Measurements from ENCODE around the gene HAND1. TPM values are rescaled to one million over a fixed set of nuclear protein-coding genes. Genes with fewer than 3 reads are reported as not detected.

Gene HAND1
- total RNA-seq, 1 experiment from 2014 or later: not detected

DNA sequence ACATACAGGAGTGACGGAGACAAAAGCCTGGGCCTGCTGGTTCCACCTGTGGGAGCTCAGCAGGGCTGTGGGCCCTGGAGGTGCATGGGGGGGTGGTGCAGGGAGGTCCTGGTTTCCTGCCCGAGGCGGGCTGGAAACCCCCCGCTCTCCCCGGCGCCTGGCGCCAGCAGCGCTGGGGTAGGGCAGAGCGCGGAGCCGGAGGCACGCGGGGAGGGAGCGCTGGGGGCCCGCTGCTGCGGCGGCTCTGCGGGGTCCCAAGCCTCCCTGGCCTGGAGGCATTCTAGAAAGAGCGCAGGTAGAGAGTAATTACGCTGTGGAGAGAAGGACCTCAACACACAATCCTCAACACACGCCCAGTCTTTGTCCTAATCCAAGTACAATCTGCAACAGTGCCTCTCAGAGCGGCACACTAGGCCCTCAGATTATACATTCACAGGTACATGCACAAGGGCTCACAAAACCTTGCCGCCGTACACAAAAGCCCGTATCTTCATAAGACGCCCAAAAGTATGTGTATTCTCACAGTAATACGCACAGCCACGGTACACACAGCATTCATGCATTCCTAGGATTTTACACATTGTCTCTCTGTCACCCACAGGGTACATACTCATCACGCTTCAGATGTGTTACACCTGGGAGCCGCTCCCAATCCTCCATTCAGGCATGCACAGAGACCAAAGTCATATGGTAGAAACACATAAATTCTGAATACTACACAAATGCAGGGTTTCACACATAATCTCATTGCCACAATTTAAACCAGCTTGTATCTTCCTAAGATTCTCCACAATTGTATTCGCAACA lies 2.1 kb upstream of the HAND1 start:
- no peaks in the 10 kb centered on the region for H3K36me3 ChIP-seq (ENCODE audit: insufficient read depth, low read length)
- H2AFZ ChIP-seq (ENCODE audit: low read length): no peak overlapping the region
- no peaks in the 10 kb centered on the region for H3K27me3 ChIP-seq (ENCODE audit: low read length)
- H4K20me1 ChIP-seq (ENCODE audit: insufficient read depth, low read depth, low read length): no peaks in the 10 kb centered on the region
- H3K4me2 ChIP-seq (ENCODE audit: low read depth, low read length, poor library complexity, severe bottlenecking): no peak overlapping the region
- no peak for DNase-seq
- no peak overlapping the region for H3K9ac ChIP-seq (ENCODE audit: low read length)
- H3K9me3 ChIP-seq (ENCODE audit: low read length): no peaks in the 10 kb centered on the region
- H3K9me2 ChIP-seq (replicated peaks; ENCODE audit: insufficient read depth, low read length): no peaks in the 10 kb centered on the region
- no peak overlapping the region for H3K27ac ChIP-seq (ENCODE audit: low read length)
- H3K4me1 ChIP-seq (ENCODE audit: low read length): no peaks in the 10 kb centered on the region
- no peak overlapping the region for H3K4me3 ChIP-seq (ENCODE audit: low read length)
- H3K79me2 ChIP-seq (ENCODE audit: low read length): no peaks in the 10 kb centered on the region

GRCh38 chr5:154479160-154479943 lies 1.3 kb upstream of the HAND1 start:
- no peaks in the 10 kb centered on the region for H3K9me3 ChIP-seq (ENCODE audit: low read length)
- H3K27me3 ChIP-seq (ENCODE audit: low read length): no peaks in the 10 kb centered on the region
- DNase-seq: no peak
- H3K9me2 ChIP-seq (replicated peaks; ENCODE audit: insufficient read depth, low read length): no peaks in the 10 kb centered on the region
- H3K27ac ChIP-seq (ENCODE audit: low read length): no peak overlapping the region
- no peak overlapping the region for H3K4me2 ChIP-seq (ENCODE audit: low read depth, low read length, poor library complexity, severe bottlenecking)
- H3K9ac ChIP-seq (ENCODE audit: low read length): no peak overlapping the region
- no peaks in the 10 kb centered on the region for H3K4me1 ChIP-seq (ENCODE audit: low read length)
- no peaks in the 10 kb centered on the region for H3K36me3 ChIP-seq (ENCODE audit: insufficient read depth, low read length)
- no peaks in the 10 kb centered on the region for H4K20me1 ChIP-seq (ENCODE audit: insufficient read depth, low read depth, low read length)
- H2AFZ ChIP-seq (ENCODE audit: low read length): no peak overlapping the region
- H3K79me2 ChIP-seq (ENCODE audit: low read length): no peaks in the 10 kb centered on the region
- H3K4me3 ChIP-seq (ENCODE audit: low read length): no peak overlapping the region

DNA sequence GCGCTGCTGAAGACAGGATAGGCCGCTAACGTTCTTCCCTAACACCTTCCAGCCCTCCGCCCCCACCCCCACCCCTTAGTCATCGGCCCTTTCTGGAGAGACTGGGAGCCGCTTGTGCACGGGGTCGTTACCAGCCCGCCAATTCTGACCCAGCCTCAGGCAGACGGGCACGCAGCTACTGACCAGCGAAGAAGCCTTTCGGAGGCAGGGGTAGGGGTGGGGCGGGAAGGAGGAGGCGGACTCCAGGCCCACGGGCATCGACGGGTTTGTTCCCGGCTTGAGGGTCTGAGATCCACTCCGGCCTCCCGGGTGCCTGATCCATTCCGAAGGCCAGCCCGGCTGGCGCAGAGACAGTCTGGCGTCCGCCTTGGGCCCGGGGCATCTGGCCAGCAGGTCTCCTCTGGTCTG lies 729 bp upstream of the HAND1 start:
- no peak overlapping the region for H3K4me2 ChIP-seq (ENCODE audit: low read depth, low read length, poor library complexity, severe bottlenecking)
- no peak overlapping the region for H2AFZ ChIP-seq (ENCODE audit: low read length)
- no peaks in the 10 kb centered on the region for H3K79me2 ChIP-seq (ENCODE audit: low read length)
- no peaks in the 10 kb centered on the region for H3K27me3 ChIP-seq (ENCODE audit: low read length)
- H3K9me2 ChIP-seq (replicated peaks; ENCODE audit: insufficient read depth, low read length): no peaks in the 10 kb centered on the region
- H3K36me3 ChIP-seq (ENCODE audit: insufficient read depth, low read length): no peaks in the 10 kb centered on the region
- no peak overlapping the region for H3K4me3 ChIP-seq (ENCODE audit: low read length)
- H4K20me1 ChIP-seq (ENCODE audit: insufficient read depth, low read depth, low read length): no peaks in the 10 kb centered on the region
- DNase-seq: no peak
- H3K27ac ChIP-seq (ENCODE audit: low read length): no peak overlapping the region
- H3K9me3 ChIP-seq (ENCODE audit: low read length): no peaks in the 10 kb centered on the region
- no peaks in the 10 kb centered on the region for H3K4me1 ChIP-seq (ENCODE audit: low read length)
- no peak overlapping the region for H3K9ac ChIP-seq (ENCODE audit: low read length)

GRCh38 chr5:154477382-154478223 lies 424 bp downstream of the HAND1 start:
- Histone ChIP-seq H3K79me2 (ENCODE audit: low read length) (no peaks in the 10 kb centered on the region), H3K9ac (ENCODE audit: low read length) (no peak overlapping the region), H3K4me3 (ENCODE audit: low read length) (no peak overlapping the region), H3K4me2 (ENCODE audit: low read depth, low read length, poor library complexity, severe bottlenecking) (no peak overlapping the region), H2AFZ (ENCODE audit: low read length) (no peak overlapping the region), H3K36me3 (ENCODE audit: insufficient read depth, low read length) (no peaks in the 10 kb centered on the region), H3K9me2 (replicated peaks; ENCODE audit: insufficient read depth, low read length) (no peaks in the 10 kb centered on the region), H3K9me3 (ENCODE audit: low read length) (no peaks in the 10 kb centered on the region), H3K27me3 (ENCODE audit: low read length) (no peaks in the 10 kb centered on the region), H3K27ac (ENCODE audit: low read length) (no peak overlapping the region), H4K20me1 (ENCODE audit: insufficient read depth, low read depth, low read length) (no peaks in the 10 kb centered on the region), H3K4me1 (ENCODE audit: low read length) (no peaks in the 10 kb centered on the region)
- DNase-seq: no peak

GRCh38 chr5:154476354-154477205 lies 1.4 kb downstream of the HAND1 start:
- Histone ChIP-seq H3K27ac (ENCODE audit: low read length) (no peak overlapping the region), H2AFZ (ENCODE audit: low read length) (no peak overlapping the region), H3K79me2 (ENCODE audit: low read length) (no peaks in the 10 kb centered on the region), H3K4me3 (ENCODE audit: low read length) (no peak overlapping the region), H3K27me3 (ENCODE audit: low read length) (no peaks in the 10 kb centered on the region), H3K9me3 (ENCODE audit: low read length) (no peaks in the 10 kb centered on the region), H3K4me2 (ENCODE audit: low read depth, low read length, poor library complexity, severe bottlenecking) (no peak overlapping the region), H3K9me2 (replicated peaks; ENCODE audit: insufficient read depth, low read length) (no peaks in the 10 kb centered on the region), H3K36me3 (ENCODE audit: insufficient read depth, low read length) (no peaks in the 10 kb centered on the region), H3K4me1 (ENCODE audit: low read length) (no peaks in the 10 kb centered on the region), H3K9ac (ENCODE audit: low read length) (no peak overlapping the region), H4K20me1 (ENCODE audit: insufficient read depth, low read depth, low read length) (no peaks in the 10 kb centered on the region)
- DNase-seq: no peak

DNA sequence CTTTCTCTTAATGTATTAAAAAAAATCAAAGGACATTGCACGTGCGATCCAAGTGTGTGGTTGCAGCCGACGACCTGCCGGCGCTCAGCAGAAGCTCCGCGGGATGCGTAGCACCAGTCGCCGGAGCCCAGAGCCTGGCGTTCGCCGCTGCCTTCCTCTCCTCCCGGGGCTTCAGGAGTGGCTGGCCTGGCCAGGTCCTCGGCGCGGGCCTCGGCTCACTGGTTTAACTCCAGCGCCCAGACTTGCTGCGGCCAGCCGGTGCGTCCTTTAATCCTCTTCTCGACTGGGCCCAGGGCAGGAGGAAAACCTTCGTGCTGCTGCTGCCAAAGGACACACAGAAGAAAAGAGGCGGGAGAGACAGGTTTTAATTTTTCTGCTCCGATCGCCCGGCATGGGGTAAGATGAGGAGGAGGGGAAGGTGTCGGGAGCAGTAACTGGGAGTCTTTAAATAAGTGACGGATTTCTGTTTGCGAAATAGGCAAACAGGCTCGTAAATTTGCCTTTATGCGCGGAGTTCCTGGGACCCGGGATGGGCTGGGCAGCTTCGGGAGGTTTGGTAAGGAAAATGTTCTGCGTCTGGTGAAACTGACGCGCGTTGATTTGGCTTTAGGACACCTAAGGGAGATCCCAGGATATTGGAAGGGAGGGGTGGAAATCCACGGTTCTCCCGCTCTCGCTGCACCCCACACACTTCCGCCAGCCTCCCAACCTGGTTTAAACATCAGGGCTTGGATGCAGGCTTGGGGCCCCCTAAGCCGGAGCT lies 2.3 kb downstream of the HAND1 start:
- H3K36me3 ChIP-seq (ENCODE audit: insufficient read depth, low read length): no peaks in the 10 kb centered on the region
- no peaks in the 10 kb centered on the region for H3K79me2 ChIP-seq (ENCODE audit: low read length)
- H3K4me3 ChIP-seq (ENCODE audit: low read length): no peak overlapping the region
- no peaks in the 10 kb centered on the region for H3K4me1 ChIP-seq (ENCODE audit: low read length)
- no peaks in the 10 kb centered on the region for H3K9me3 ChIP-seq (ENCODE audit: low read length)
- no peak overlapping the region for H3K4me2 ChIP-seq (ENCODE audit: low read depth, low read length, poor library complexity, severe bottlenecking)
- H3K27ac ChIP-seq (ENCODE audit: low read length): no peak overlapping the region
- no peak overlapping the region for H2AFZ ChIP-seq (ENCODE audit: low read length)
- H3K9me2 ChIP-seq (replicated peaks; ENCODE audit: insufficient read depth, low read length): no peaks in the 10 kb centered on the region
- DNase-seq: no peak
- H3K9ac ChIP-seq (ENCODE audit: low read length): no peak overlapping the region
- H3K27me3 ChIP-seq (ENCODE audit: low read length): no peaks in the 10 kb centered on the region
- H4K20me1 ChIP-seq (ENCODE audit: insufficient read depth, low read depth, low read length): no peaks in the 10 kb centered on the region
